Activated T-cell treated with anti-CD3 and anti-CD28 coated beads, Interleukin-2, amount 50 U/mL, for 24 hours (primary cell): Measurements from ENCODE around the gene RGS1.

ENCODE experiments used
- DNase-seq: peaks from one replicate; pipeline ENCODE4 v3.0.0-alpha.2; 2020
- H3K27ac Mint-ChIP-seq: 2 replicates; pipeline ENCODE4 v1.8.0; 2020; ENCODE audit warnings: mild to moderate bottlenecking, mixed read lengths
- H3K27me3 Mint-ChIP-seq: 2 replicates; pipeline ENCODE4 v1.8.0; 2020; ENCODE audit warnings: mixed read lengths
- H3K36me3 Mint-ChIP-seq: 2 replicates; pipeline ENCODE4 v1.8.0; 2020; ENCODE audit warnings: low read depth, mixed read lengths
- H3K4me1 Mint-ChIP-seq: 2 replicates; pipeline ENCODE4 v1.8.0; 2020; ENCODE audit warnings: low read depth, mixed read lengths
- H3K4me3 Mint-ChIP-seq: 2 replicates; pipeline ENCODE4 v1.8.0; 2020; ENCODE audit warnings: mild to moderate bottlenecking, moderate library complexity, mixed read lengths
- H3K9me3 Mint-ChIP-seq: 2 replicates; pipeline ENCODE4 v1.8.0; 2020; ENCODE audit warnings: mixed read lengths

RGS1 gene

GRCh38 chr1:192609110-192610079 lies 33.8 kb downstream of the RGS1 start:
- Mint-ChIP-seq H3K27ac (peak overlapping the region; percentile 32), H3K27me3 (no peaks in the 10 kb centered on the region), H3K36me3 (no peaks in the 10 kb centered on the region), H3K4me1 (peaks cover 17% of the 10 kb centered on the region), H3K4me3 (peak overlapping the region; percentile 23), H3K9me3 (no peaks in the 10 kb centered on the region)
- DNase-seq, result peak; percentile 55

- H3K4me3 Mint-ChIP-seq, result no peak overlapping the region
- H3K9me3 Mint-ChIP-seq, result no peaks in the 10 kb centered on the region
- H3K4me1 Mint-ChIP-seq, result peaks cover 21% of the 10 kb centered on the region
- no peak for DNase-seq
- H3K27me3 Mint-ChIP-seq, result no peaks in the 10 kb centered on the region
- no peaks in the 10 kb centered on the region for H3K36me3 Mint-ChIP-seq
- no peak overlapping the region for H3K27ac Mint-ChIP-seq
Measured at GRCh38 chr1:192610112-192610889, 34.7 kb downstream of the RGS1 start.

- Mint-ChIP-seq H3K27ac (no peak overlapping the region), H3K27me3 (no peaks in the 10 kb centered on the region), H3K9me3 (no peaks in the 10 kb centered on the region), H3K4me3 (no peak overlapping the region), H3K36me3 (no peaks in the 10 kb centered on the region), H3K4me1 (peaks cover 7% of the 10 kb centered on the region)
- no peak for DNase-seq
Measured at GRCh38 chr1:192615055-192615454, 39.5 kb downstream of the RGS1 start.

GRCh38 chr1:192620071-192620635 lies 44.6 kb downstream of the RGS1 start:
- H3K9me3 Mint-ChIP-seq, result peaks cover 4% of the 10 kb centered on the region
- DNase-seq, result no peak

GRCh38 chr1:192626366-192627179 lies 51.0 kb downstream of the RGS1 start:
- H3K4me1 Mint-ChIP-seq, result peaks cover 5% of the 10 kb centered on the region
- H3K27me3 Mint-ChIP-seq, result peaks cover 19% of the 10 kb centered on the region
- H3K4me3 Mint-ChIP-seq, result no peak overlapping the region
- DNase-seq, result no peak
- no peak overlapping the region for H3K27ac Mint-ChIP-seq
- H3K36me3 Mint-ChIP-seq, result no peaks in the 10 kb centered on the region
- H3K9me3 Mint-ChIP-seq, result peaks cover 2% of the 10 kb centered on the region

More at GRCh38 chr1:192620071-192620635, 44.6 kb downstream of the RGS1 start:
- Mint-ChIP-seq H3K4me1 (peaks cover 2% of the 10 kb centered on the region), H3K4me3 (no peak overlapping the region), H3K36me3 (no peaks in the 10 kb centered on the region), H3K27me3 (peaks cover 22% of the 10 kb centered on the region), H3K27ac (no peak overlapping the region)

GRCh38 chr1:192627901-192628300 lies 52.3 kb downstream of the RGS1 start:
- no peak overlapping the region for H3K4me3 Mint-ChIP-seq
- H3K27me3 Mint-ChIP-seq, result peaks cover 18% of the 10 kb centered on the region
- H3K9me3 Mint-ChIP-seq, result no peaks in the 10 kb centered on the region
- DNase-seq, result no peak
- peaks cover 5% of the 10 kb centered on the region for H3K4me1 Mint-ChIP-seq
- no peaks in the 10 kb centered on the region for H3K36me3 Mint-ChIP-seq
- H3K27ac Mint-ChIP-seq, result no peak overlapping the region

- H3K36me3 Mint-ChIP-seq, result no peaks in the 10 kb centered on the region
- peaks cover 22% of the 10 kb centered on the region for H3K27me3 Mint-ChIP-seq
- no peak for DNase-seq
- H3K4me1 Mint-ChIP-seq, result peaks cover 5% of the 10 kb centered on the region
- no peak overlapping the region for H3K4me3 Mint-ChIP-seq
- no peak overlapping the region for H3K27ac Mint-ChIP-seq
- H3K9me3 Mint-ChIP-seq, result no peaks in the 10 kb centered on the region
Measured at GRCh38 chr1:192628396-192629057, 53.0 kb downstream of the RGS1 start.

- H3K36me3 Mint-ChIP-seq, result no peaks in the 10 kb centered on the region
- H3K4me1 Mint-ChIP-seq, result peaks cover 5% of the 10 kb centered on the region
- peaks cover 20% of the 10 kb centered on the region for H3K27me3 Mint-ChIP-seq
- H3K4me3 Mint-ChIP-seq, result no peak overlapping the region
- no peak overlapping the region for H3K27ac Mint-ChIP-seq
- no peak for DNase-seq
- H3K9me3 Mint-ChIP-seq, result no peaks in the 10 kb centered on the region
Measured at GRCh38 chr1:192629612-192630011, 54.0 kb downstream of the RGS1 start.
